HG03354 (cell line): ENCODE measurements around the gene COBL.
"Not testable (repeated sequence)": the region's sequence is repeated elsewhere in the genome, so short reads cannot be mapped to it uniquely, and the experiment has no call there.

Experiments
- ATAC-seq: cut with Tn5 transposase; IDR thresholded peaks from one replicate; pipeline ENCODE4 v1.9.1; 2021; ENCODE audit warnings: mild to moderate bottlenecking; ENCODE audit not compliant: unreplicated experiment, poor library complexity, severe bottlenecking

COBL gene

GRCh38 chr7:50994753-50995319 is 321.8 kb downstream of the COBL start:
- ATAC-seq = no peak

- not testable (repeated sequence) for ATAC-seq
Measured at GRCh38 chr7:50990214-50990613, 326.4 kb downstream of the COBL start.

- no peak for ATAC-seq
Measured at GRCh38 chr7:50988988-50989387, 327.6 kb downstream of the COBL start.

DNA sequence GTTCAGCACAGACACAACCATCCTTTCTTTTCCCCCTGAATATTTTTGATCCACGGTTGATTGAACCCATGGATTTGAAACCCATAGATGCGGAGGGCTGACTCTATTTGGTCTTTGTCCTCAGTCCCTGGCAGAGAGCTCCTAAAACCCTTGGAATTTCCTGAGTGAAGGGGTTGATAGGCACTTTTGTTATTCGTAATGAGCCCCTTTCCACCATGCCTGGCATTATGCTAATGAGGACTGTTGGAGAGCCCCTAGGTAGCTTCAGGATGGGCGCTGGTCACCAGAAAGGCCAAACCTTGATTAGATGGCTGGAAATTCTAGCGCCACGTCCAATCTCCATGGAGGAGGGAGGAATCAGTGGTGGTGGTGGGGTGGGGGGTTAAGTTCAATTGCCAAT is 328.1 kb downstream of the COBL start:
- ATAC-seq = no peak

- ATAC-seq = no peak
Measured at GRCh38 chr7:50985096-50985495, 331.5 kb downstream of the COBL start.

GRCh38 chr7:50983850-50984249 is 332.8 kb downstream of the COBL start:
- no peak for ATAC-seq

GRCh38 chr7:50982626-50983025 is 334.0 kb downstream of the COBL start:
- ATAC-seq = no peak

- no peak for ATAC-seq
Measured at GRCh38 chr7:50981743-50982142, 334.9 kb downstream of the COBL start.

GRCh38 chr7:50980411-50980810 is 336.2 kb downstream of the COBL start:
- no peak for ATAC-seq

DNA sequence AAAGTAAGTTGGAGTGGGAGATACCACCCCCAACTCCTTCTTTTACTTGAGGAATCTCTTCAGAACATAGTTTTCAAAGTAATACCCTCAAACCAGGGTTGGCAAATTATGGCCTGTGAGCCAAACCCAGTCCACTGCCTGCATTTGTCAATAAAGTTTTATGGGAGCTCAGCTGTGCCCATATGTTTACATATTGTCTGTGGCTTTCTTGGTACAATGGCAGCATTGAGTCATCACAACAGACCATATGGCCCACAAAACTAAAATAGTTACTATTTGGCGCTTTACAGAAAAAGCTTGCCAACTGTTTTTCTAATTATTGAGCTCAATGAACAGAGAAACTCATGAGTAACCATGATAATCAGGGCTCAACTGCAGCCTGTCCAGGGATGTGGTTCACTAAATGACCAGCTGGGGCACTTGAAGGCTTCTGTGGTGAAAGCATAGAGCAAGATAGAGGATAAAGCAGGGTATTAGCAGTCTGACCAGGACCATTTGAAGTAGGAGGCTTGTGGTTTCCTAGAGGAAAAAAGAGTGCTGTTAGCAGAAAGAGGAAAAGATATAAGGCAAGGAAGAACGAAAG is 337.9 kb downstream of the COBL start:
- ATAC-seq = no peak

- ATAC-seq = no peak
Measured at GRCh38 chr7:50977421-50977820, 339.2 kb downstream of the COBL start.

- ATAC-seq = no peak
Measured at GRCh38 chr7:50976064-50976463, 340.5 kb downstream of the COBL start.

- ATAC-seq = no peak
Measured at GRCh38 chr7:50974240-50974639, 342.4 kb downstream of the COBL start.

- no peak for ATAC-seq
Measured at GRCh38 chr7:50973814-50974213, 342.8 kb downstream of the COBL start.

GRCh38 chr7:50970092-50970491 is 346.5 kb downstream of the COBL start:
- ATAC-seq = no peak
